PC-3 (cell line): Measurements from ENCODE around the gene FAM162A.

Source experiments
- EZH2 ChIP-seq: fragments of 300-600 bp; sonication (generic); IDR thresholded peaks from one replicate; pipeline ENCODE4 v1.6.1; 2017; ENCODE audit warnings: antibody characterized with exemption, mild to moderate bottlenecking, low read length; ENCODE audit not compliant: unreplicated experiment
- EZH2phosphoT487 ChIP-seq: fragments of 300-600 bp; sonication (generic); IDR thresholded peaks from 2 replicates; pipeline ENCODE4 v1.6.1; 2018; ENCODE audit warnings: mild to moderate bottlenecking, antibody characterized with exemption, low read length, borderline replicate concordance
- TF ChIP-seq, protein P1 (sequence below): fragments of 300-600 bp; sonication (generic); conservative IDR thresholded peaks from 2 replicates; pipeline ENCODE4 v1.5.1; 2017; ENCODE audit warnings: antibody characterized with exemption, low read depth, mild to moderate bottlenecking, low read length

DNA sequence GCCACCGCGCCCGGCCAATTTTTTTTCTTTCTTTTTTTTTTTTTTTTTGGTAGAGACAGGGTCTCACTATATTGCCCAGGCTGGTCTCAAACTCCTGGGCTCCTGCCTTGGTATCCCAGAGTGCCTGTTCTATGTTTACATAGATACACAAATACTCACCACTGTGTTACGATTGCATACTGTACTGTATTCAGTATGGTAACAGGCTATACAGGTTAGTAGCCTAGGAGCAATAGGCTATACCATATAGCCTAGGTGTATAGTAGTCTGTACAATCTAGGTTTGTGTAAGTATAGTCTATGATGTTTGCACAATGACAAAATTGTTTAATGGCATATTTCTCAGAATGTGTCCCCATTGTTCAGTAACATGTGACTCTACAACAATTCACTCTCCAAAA is 32.4 kb upstream of the FAM162A start:
- TF ChIP-seq, protein P1, sequence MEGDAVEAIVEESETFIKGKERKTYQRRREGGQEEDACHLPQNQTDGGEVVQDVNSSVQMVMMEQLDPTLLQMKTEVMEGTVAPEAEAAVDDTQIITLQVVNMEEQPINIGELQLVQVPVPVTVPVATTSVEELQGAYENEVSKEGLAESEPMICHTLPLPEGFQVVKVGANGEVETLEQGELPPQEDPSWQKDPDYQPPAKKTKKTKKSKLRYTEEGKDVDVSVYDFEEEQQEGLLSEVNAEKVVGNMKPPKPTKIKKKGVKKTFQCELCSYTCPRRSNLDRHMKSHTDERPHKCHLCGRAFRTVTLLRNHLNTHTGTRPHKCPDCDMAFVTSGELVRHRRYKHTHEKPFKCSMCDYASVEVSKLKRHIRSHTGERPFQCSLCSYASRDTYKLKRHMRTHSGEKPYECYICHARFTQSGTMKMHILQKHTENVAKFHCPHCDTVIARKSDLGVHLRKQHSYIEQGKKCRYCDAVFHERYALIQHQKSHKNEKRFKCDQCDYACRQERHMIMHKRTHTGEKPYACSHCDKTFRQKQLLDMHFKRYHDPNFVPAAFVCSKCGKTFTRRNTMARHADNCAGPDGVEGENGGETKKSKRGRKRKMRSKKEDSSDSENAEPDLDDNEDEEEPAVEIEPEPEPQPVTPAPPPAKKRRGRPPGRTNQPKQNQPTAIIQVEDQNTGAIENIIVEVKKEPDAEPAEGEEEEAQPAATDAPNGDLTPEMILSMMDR: no peak
- TF ChIP-seq EZH2 (no peak), EZH2phosphoT487 (no peak)
